HepG2 (cell line): Measurements from ENCODE around the gene CDC34. TPM values are rescaled to one million over a fixed set of nuclear protein-coding genes. Genes with fewer than 3 reads are reported as not detected.
A peak's percentile ranks its signal among the peaks of the same experiment; 100 is the strongest.

Source experiments
- CBFB ChIP-seq: sonication (generic); formaldehyde crosslinking; IDR thresholded peaks from 2 replicates; pipeline ENCODE4 v1.4.0; 2020; ENCODE audit warnings: missing genetic modification reagents
- FOXJ3 ChIP-seq: sonication (generic); formaldehyde crosslinking; IDR thresholded peaks from 2 replicates; pipeline ENCODE4 v1.4.0; 2020; ENCODE audit warnings: missing genetic modification reagents, mild to moderate bottlenecking, borderline replicate concordance
- HOXA5 ChIP-seq: sonication (generic); formaldehyde crosslinking; IDR thresholded peaks from 2 replicates; pipeline ENCODE4 v1.4.0; 2020; ENCODE audit warnings: missing genetic modification reagents
- KDM5A ChIP-seq: fragments of 200-600 bp; sonication (generic); IDR thresholded peaks from 2 replicates; pipeline ENCODE4 v1.7.0; 2018; ENCODE audit warnings: antibody characterized with exemption, mild to moderate bottlenecking, low read length, borderline replicate concordance
- MBD4 ChIP-seq: IDR thresholded peaks from 2 replicates; pipeline ENCODE4 v1.6.1; 2012; ENCODE audit warnings: low read length, inconsistent platforms, borderline replicate concordance
- NFKB2 ChIP-seq: sonication (generic); formaldehyde crosslinking; IDR thresholded peaks from 2 replicates; pipeline ENCODE4 v1.4.0; 2020; ENCODE audit warnings: missing genetic modification reagents, borderline replicate concordance
- SOX13 ChIP-seq, 3 experiments: fragments of 450-650 bp in 1 of 3; sonication (generic) in 1 of 3; formaldehyde crosslinking in 1 of 3; IDR thresholded peaks in 2 of 3; conservative IDR thresholded peaks in 1 of 3; 2 replicates each; pipeline versions ENCODE4 v1.5.0 to v1.6.1; 2016 to 2020; ENCODE audit warnings: antibody characterized with exemption in 1 of 3, mild to moderate bottlenecking in 1 of 3, missing compliant biosample characterization in 1 of 3, missing genetic modification reagents in 1 of 3, moderate library complexity in 1 of 3
- TEAD3 ChIP-seq: optimal IDR thresholded peaks from 2 replicates; pipeline ENCODE3; 2016; ENCODE audit warnings: borderline replicate concordance
- ZBTB20 ChIP-seq: sonication (generic); formaldehyde crosslinking; IDR thresholded peaks from 2 replicates; pipeline ENCODE4 v1.8.1; 2023; ENCODE audit warnings: missing genetic modification reagents, low read depth, mild to moderate bottlenecking, borderline replicate concordance
- ZC3H4 ChIP-seq: sonication (generic); formaldehyde crosslinking; IDR thresholded peaks from 2 replicates; pipeline ENCODE4 v1.4.0; 2020; ENCODE audit warnings: missing genetic modification reagents, borderline replicate concordance
- ZMYM2 ChIP-seq: sonication (generic); formaldehyde crosslinking; IDR thresholded peaks from 2 replicates; pipeline ENCODE4 v1.8.0; 2022; ENCODE audit warnings: mild to moderate bottlenecking, missing genetic modification reagents
- ZNF280D ChIP-seq: sonication (generic); formaldehyde crosslinking; IDR thresholded peaks from 2 replicates; pipeline ENCODE4 v1.5.1; 2020; ENCODE audit warnings: mild to moderate bottlenecking, missing genetic modification reagents
- ZNF607 ChIP-seq: sonication (generic); formaldehyde crosslinking; IDR thresholded peaks from 2 replicates; pipeline ENCODE4 v1.5.1; 2020; ENCODE audit warnings: missing genetic modification reagents, mild to moderate bottlenecking, borderline replicate concordance
- ZNF678 ChIP-seq: sonication (generic); formaldehyde crosslinking; IDR thresholded peaks from 2 replicates; pipeline ENCODE4 v1.4.0; 2020; ENCODE audit warnings: mild to moderate bottlenecking, missing genetic modification reagents
- ZNF703 ChIP-seq: sonication (generic); formaldehyde crosslinking; IDR thresholded peaks from 2 replicates; pipeline ENCODE4 v1.5.1; 2020; ENCODE audit warnings: missing genetic modification reagents, mild to moderate bottlenecking, moderate library complexity, borderline replicate concordance
- ZNF878 ChIP-seq: sonication (generic); formaldehyde crosslinking; IDR thresholded peaks from 2 replicates; pipeline ENCODE4 v1.8.1; 2023; ENCODE audit warnings: mild to moderate bottlenecking, missing genetic modification reagents, moderate library complexity
- ZSCAN9 ChIP-seq: IDR thresholded peaks from 2 replicates; pipeline ENCODE4 v1.6.1; 2016; ENCODE audit warnings: borderline replicate concordance
- polyA plus RNA-seq, 8 experiments: library from polyadenylated mRNA; depleted of rRNA in 3 of 8; stranded (reverse) in 7 of 8; unstranded in 1 of 8; fragments of >200 nt; fragmentation: Illumina TruSeq in 4 of 8; extraction: Trizol in 4 of 8; gene quantifications; 2 replicates each; pipeline versions ENCODE4 v1.2.1 to v1.2.3, GENCODE V29; 2011 to 2016; ENCODE audit warnings: low read depth in 4 of 8, missing spikeins in 1 of 8, mixed read lengths in 1 of 8; ENCODE audit not compliant: insufficient read depth in 1 of 8
- total RNA-seq, 5 experiments: library from RNA; depleted of rRNA; stranded (reverse); fragments of >200 nt; fragmentation: Illumina TruSeq; extraction: Trizol; gene quantifications; 2 replicates each; pipeline ENCODE4 v1.2.3, GENCODE V29; 2016; ENCODE audit warnings: low read depth in 1 of 5
- TF ChIP-seq, protein P1 (sequence below): sonication (generic); formaldehyde crosslinking; IDR thresholded peaks from 2 replicates; pipeline ENCODE4 v1.8.0; 2022; ENCODE audit warnings: missing genetic modification reagents, mild to moderate bottlenecking, borderline replicate concordance
- TF ChIP-seq, protein P2 (sequence below): sonication (generic); formaldehyde crosslinking; IDR thresholded peaks from 2 replicates; pipeline ENCODE4 v1.4.0; 2020; ENCODE audit warnings: mild to moderate bottlenecking, missing genetic modification reagents

CDC34 gene
- total and polyA plus RNA-seq, 2 of the 13 experiments (the other 11 are each of a cell fraction or from before 2014, with no cell fraction given) = 138 to 150 TPM

DNA sequence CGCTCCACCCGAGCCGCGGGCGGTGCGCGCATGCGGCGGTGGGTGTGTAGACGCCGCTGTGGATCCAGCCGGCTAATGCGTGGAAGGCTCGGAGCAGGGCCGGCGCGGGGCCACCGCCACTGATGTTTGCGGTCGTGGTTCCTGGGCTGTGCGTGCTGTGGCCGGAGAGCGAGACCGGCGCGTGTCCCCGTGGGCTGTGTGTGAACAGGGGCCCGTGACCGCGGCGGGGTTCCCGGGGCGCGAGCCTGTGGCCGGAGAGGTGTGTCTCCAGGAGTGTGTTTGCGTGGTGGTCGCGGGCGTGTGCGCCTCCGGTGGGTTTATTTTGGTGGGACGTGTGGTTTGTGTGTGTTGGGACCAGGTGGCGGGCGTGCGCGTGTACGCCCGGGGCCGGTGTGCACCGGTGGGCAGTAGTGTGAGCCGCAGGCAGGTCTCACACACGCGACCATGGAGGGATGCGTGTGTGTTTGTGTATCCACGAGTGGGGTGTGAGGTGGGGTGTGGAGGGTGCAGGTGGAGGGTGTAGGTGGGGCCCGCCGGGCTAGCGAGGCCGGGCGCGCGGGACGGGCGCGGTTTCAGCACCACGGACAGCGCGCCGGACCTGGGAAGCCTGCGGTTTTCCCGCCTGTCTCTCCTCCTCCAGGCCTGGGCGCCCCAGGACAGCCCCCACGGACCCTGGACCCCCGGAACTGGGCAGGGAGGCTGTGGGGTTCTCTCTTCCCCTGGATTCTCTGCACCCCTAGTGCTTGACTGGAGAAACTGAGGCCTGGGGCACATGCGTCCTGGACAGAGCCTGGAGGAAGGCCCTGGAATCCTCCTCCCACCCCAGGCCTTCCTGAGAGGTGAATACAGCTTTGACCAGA is 59.8 kb downstream of the CDC34 start (continued):
- TF ChIP-seq FOXJ3 = no peak
- no peak for TF ChIP-seq ZNF678 (CRISPR knock-in tag)
- no peak for TF ChIP-seq KDM5A
- peak; percentile 98 for TF ChIP-seq ZSCAN9 (CRISPR knock-in tag)
- TF ChIP-seq ZNF280D (CRISPR knock-in tag) = no peak
- TF ChIP-seq ZNF703 (CRISPR knock-in tag) = no peak
- no peak for TF ChIP-seq ZC3H4
- TF ChIP-seq HOXA5 (CRISPR knock-in tag) = peak; percentile 95
- TF ChIP-seq SOX13 (IDR thresholded peaks at IDR 0.05) = no peak
- TF ChIP-seq SOX13 (CRISPR knock-in tag; conservative IDR thresholded peaks at IDR 0.05 in 1 of 2, IDR thresholded peaks at IDR 0.05 in 1 of 2) = 0 out of 4 replicates have a peak, but pooled peaks of 1 of the 2 experiments have one; percentile 29
- TF ChIP-seq MBD4 = no peak
- TF ChIP-seq, protein P1, sequence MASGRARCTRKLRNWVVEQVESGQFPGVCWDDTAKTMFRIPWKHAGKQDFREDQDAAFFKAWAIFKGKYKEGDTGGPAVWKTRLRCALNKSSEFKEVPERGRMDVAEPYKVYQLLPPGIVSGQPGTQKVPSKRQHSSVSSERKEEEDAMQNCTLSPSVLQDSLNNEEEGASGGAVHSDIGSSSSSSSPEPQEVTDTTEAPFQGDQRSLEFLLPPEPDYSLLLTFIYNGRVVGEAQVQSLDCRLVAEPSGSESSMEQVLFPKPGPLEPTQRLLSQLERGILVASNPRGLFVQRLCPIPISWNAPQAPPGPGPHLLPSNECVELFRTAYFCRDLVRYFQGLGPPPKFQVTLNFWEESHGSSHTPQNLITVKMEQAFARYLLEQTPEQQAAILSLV = 0 out of 2 replicates have a peak, but pooled peaks have one; percentile 34
- TF ChIP-seq ZNF878 = 0 out of 2 replicates have a peak, but pooled peaks have one; percentile 68
- TF ChIP-seq ZBTB20 (CRISPR knock-in tag) = peak; percentile 76; the same call in 1 of the 2 replicates
- TF ChIP-seq ZNF607 (CRISPR knock-in tag) = peak; percentile 84; the same call in 1 of the 2 replicates
- TF ChIP-seq, protein P2, sequence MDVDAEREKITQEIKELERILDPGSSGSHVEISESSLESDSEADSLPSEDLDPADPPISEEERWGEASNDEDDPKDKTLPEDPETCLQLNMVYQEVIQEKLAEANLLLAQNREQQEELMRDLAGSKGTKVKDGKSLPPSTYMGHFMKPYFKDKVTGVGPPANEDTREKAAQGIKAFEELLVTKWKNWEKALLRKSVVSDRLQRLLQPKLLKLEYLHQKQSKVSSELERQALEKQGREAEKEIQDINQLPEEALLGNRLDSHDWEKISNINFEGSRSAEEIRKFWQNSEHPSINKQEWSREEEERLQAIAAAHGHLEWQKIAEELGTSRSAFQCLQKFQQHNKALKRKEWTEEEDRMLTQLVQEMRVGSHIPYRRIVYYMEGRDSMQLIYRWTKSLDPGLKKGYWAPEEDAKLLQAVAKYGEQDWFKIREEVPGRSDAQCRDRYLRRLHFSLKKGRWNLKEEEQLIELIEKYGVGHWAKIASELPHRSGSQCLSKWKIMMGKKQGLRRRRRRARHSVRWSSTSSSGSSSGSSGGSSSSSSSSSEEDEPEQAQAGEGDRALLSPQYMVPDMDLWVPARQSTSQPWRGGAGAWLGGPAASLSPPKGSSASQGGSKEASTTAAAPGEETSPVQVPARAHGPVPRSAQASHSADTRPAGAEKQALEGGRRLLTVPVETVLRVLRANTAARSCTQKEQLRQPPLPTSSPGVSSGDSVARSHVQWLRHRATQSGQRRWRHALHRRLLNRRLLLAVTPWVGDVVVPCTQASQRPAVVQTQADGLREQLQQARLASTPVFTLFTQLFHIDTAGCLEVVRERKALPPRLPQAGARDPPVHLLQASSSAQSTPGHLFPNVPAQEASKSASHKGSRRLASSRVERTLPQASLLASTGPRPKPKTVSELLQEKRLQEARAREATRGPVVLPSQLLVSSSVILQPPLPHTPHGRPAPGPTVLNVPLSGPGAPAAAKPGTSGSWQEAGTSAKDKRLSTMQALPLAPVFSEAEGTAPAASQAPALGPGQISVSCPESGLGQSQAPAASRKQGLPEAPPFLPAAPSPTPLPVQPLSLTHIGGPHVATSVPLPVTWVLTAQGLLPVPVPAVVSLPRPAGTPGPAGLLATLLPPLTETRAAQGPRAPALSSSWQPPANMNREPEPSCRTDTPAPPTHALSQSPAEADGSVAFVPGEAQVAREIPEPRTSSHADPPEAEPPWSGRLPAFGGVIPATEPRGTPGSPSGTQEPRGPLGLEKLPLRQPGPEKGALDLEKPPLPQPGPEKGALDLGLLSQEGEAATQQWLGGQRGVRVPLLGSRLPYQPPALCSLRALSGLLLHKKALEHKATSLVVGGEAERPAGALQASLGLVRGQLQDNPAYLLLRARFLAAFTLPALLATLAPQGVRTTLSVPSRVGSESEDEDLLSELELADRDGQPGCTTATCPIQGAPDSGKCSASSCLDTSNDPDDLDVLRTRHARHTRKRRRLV (CRISPR knock-in tag) = no peak
- 0 out of 2 replicates have a peak, but pooled peaks have one; percentile 25 for TF ChIP-seq CBFB
- TF ChIP-seq NFKB2 (CRISPR knock-in tag) = peak; percentile 92; the same call in 1 of the 2 replicates
- no peak for TF ChIP-seq ZMYM2 (CRISPR knock-in tag)
- no peak for TF ChIP-seq TEAD3
